AG09319 (cell line): ENCODE results near the gene DRD5.
"Not testable (repeated sequence)": the region's sequence is repeated elsewhere in the genome, so short reads cannot be mapped to it uniquely, and the experiment has no call there.

ENCODE experiments used
- DNase-seq: peaks from one replicate; pipeline ENCODE4 v3.0.0-alpha.2; 2010; ENCODE audit warnings: low read depth; ENCODE audit errors: extremely low read depth
- CTCF ChIP-seq: IDR thresholded peaks from 2 replicates; pipeline ENCODE4 v1.5.1; 2011; ENCODE audit warnings: low read depth, mild to moderate bottlenecking, inconsistent platforms, low read length, moderate library complexity

DRD5 gene

GRCh38 chr4:9764155-9764696 is 17.2 kb upstream of the DRD5 start:
- no peak for DNase-seq
- no peak for TF ChIP-seq CTCF

GRCh38 chr4:9765091-9765490 is 16.3 kb upstream of the DRD5 start:
- no peak for DNase-seq
- peak; percentile 30 for TF ChIP-seq CTCF

- no peak for DNase-seq
- TF ChIP-seq CTCF, result no peak
These were observed 12.1 kb upstream of the DRD5 start for GRCh38 chr4:9769321-9769720.

GRCh38 chr4:9771034-9771433 is 10.4 kb upstream of the DRD5 start:
- no peak for DNase-seq
- no peak for TF ChIP-seq CTCF

GRCh38 chr4:9773471-9773870 is 8.0 kb upstream of the DRD5 start:
- TF ChIP-seq CTCF, result no peak
- no peak for DNase-seq

GRCh38 chr4:9782136-9782436 is 652 bp downstream of the DRD5 start:
- TF ChIP-seq CTCF, result no peak
- DNase-seq, result no peak

- DNase-seq, result not testable (repeated sequence)
These were observed 4.5 kb downstream of the DRD5 start for GRCh38 chr4:9785891-9786290.

GRCh38 chr4:9792381-9792780 is 10.9 kb downstream of the DRD5 start:
- DNase-seq, result no peak
- no peak for TF ChIP-seq CTCF

- not testable (repeated sequence) for DNase-seq
These were observed 15.2 kb downstream of the DRD5 start for GRCh38 chr4:9796641-9797040.
